Stimulated activated CD8-positive, alpha-beta memory T cell treated with anti-CD3 and anti-CD28 coated beads, Interleukin-2, amount 100 ng/mL, for 48 hours (primary cell): ENCODE results near the gene CHN1.

Source experiments
- DNase-seq, 2 donors: peaks; one replicate each; pipeline ENCODE4 v3.0.0-alpha.2; 2020; ENCODE audit warnings: low read depth in 2 of 2

Gene CHN1

DNA sequence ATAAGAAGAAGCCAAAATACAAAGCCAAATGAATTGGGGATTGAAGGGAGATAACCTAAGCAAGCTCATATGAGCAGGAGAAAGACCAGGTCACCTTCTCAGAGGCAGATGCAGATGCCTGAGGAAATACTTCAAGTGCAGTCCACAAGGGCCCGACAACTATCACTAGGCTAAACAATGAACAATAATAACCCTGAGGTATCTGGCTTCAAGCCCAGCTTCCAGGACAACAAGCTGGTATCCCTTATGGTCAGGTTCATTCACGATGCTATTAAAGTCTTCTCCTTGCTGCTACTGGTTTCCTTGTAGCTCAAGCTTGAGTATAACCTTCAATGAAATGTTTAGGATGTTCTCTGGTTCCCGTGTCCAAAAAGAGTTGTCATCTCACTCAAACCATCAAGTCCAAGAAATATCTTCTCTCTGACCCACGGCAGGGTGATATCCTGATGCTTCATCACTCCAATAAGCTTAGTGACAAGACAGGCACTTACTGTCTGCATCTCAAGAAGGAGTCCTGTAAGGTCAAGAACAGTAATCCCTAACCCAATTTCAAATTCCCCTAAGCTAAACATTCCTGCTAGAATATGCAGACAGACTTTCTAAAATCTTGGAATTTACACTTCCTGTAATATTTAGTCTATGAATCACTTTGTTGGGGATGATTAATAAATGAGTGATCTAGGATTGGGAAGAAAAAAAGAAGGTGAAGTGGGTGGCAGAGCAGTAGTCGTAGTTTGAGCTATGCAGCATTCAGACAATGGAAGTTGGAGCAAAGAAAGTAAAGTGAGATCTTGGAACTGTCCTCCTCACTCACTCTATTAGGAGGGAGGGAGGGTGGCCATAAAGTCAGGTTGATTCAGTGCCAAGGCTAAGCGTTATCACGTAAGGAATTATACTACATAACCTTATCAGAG lies 33.1 kb downstream of the CHN1 start:
- DNase-seq, result no peak

DNA sequence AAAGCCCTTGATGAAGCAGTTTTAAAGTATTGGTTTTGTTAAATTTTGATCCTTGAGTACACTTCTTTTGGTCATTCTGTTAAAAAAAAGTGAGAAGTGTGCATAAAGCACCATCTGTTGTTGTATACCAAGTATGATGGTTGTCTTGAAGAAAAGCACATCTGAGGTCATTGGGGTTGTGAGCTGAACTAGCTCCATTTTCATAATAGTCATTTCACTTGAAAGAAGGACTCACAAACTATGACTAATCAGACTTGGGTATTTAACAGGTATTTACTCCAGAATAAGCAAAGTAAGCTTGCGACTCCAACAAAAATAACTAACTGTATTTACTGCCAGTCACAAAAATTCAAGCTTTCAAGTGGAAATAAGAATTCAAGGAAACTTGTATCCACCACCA lies 35.1 kb downstream of the CHN1 start:
- DNase-seq, result no peak

- DNase-seq, result no peak
Measured at GRCh38 chr2:174969091-174969734, 36.0 kb downstream of the CHN1 start.

- DNase-seq, result no peak
Measured at GRCh38 chr2:174967691-174968260, 37.4 kb downstream of the CHN1 start.

DNA sequence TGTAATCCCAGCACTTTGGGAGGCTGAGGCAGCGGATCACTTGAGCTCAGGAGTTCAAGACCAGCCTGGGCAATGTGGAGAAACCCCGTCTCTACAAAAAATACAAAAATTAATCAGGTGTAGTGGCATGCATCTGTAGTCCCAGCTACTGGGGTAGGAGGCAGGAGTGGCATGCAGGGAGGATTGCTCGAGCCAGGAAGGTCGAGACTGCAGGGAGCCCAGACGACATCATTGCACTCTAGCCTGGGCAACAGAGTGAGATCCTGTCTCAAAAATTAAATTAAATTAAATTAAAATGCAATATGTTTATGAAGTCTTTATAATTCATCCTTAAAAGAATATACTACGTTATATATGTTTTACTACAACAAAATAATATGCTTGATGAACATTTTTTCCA lies 38.1 kb downstream of the CHN1 start:
- no peak for DNase-seq

- no peak for DNase-seq
Measured at GRCh38 chr2:174965992-174966744, 39.0 kb downstream of the CHN1 start.

DNA sequence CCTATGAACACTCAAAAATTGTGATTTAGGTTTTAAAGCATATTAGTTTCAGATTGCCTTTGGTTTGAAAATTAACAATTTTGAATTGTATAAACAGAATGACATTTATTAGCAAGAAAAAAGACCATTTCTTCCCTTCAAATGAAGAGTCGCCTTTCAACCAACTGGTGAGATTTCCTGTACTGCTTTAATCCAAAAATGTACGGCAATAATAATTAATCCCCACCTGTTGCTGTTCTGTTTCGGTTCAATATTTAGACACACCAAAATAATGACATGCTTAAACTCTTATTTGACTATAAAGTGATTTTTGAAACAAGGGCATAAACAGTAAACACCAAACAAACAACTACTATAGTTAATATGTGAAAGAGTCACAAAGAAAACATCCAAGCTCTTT lies 39.6 kb downstream of the CHN1 start:
- DNase-seq, result no peak

- no peak for DNase-seq
Measured at GRCh38 chr2:174964404-174964803, 40.8 kb downstream of the CHN1 start.

DNA sequence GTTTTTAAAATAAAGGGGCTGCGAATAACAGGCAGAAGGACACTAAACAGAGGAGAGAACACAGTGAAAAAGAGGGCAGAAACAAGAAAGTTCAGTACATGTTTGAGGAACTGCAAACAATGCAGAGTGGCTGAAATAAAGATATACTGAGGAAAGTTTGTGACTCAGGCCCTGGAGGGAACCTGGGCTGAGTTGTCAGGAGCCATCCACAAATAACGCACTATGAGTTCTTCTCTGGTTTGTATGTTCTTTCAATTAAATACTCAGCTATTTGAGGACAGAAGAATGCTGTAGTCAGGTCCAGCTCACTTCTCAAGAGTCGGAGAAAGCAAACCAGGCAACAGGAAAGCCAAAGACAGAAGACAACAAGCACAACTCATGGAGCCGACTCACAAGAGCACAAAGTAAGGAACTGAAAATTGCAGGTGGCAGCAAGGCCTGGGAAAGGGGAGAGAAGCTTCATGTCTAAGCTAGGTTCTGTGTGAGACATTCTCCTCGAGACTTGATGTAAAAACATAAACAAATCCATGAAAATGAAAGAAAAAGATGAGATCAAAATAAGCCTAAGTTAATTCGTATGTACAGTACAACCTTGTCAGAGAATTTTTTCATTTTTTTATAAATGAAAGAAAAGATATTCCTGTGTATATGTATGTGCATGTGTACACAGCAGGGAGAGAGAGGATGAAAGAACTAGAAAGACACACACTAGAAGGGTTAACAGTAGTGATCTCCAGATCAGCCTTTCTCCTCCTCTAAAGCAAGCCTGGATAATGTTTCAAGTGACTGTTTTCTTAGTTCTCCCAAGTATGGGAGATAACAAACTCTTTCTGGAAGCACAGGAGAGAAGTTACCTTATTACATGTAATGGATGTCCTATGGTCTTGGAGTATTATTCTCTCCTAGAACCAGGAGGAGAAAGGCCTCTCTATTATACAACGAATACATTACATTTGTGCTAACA lies 41.5 kb downstream of the CHN1 start:
- no peak for DNase-seq

GRCh38 chr2:174959787-174960186 lies 45.4 kb downstream of the CHN1 start:
- no peak for DNase-seq

DNA sequence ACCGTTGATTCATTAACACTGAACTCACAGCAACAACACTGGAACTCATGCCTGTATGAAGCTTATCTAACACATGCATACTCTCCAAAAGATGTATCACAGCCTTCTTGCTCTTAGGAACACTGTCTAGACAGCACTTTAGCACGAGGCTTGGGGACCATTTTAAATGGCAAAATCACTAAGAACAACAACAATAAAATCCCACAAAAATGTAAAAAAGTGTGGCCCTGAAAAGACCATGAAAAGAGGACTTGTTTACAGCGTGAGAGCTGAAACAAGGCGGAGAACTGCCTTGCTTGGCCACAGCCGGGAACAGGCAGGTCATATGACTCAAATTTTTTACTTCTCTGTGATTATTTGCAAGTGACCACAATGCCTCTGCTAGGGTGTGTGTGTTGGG lies 48.1 kb downstream of the CHN1 start:
- DNase-seq, result no peak

GRCh38 chr2:174952607-174953006 lies 52.6 kb downstream of the CHN1 start:
- no peak for DNase-seq

DNA sequence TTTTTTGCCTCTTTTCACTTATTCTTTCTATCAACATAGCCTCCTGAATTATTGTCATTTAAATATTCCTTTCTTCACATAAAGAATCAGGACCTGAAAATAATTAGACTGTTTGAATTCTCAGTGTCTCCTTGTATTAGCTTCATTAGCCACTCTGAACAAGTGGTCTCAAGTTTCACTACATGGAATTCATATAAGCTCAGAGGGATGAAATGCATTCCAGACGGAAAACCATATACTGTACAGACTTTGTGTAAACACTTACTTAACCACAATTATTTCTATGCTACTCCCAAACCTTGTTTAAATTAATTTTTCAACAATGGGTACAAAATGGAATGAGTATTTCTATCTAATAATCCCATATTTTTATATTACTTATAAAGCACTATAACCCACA lies 53.4 kb downstream of the CHN1 start:
- DNase-seq, result no peak

DNA sequence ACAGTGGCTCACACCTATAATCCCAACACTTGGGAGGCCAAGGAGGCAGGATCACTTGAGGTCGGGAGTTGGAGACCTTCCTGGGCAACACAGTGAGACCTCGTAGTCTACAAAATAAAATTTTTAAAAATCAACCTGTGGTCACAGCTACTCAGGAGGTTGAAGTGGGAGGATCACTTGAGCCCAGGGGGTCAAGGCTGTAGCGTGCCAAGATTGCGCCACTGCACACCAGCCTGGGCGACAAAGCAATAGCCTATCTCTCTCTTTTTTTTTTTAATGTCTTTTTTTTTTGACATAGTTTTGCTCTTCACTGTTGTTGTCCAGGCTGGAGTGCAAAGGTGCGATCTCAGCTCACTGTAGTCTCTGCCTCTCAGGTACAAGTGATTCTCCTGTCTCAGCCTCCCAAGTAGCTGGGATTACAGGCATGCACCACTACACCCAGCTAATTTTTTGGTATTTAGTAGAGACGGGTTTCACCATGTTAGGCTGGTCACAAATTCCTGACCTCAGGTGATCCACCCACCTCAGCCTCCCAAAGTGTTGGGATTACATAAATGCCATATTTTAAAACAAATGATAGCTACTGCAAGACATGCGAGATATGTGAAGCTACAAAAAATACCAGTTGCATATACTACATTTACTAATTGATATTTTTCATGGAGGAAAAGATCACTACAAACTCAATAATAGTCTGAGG lies 55.0 kb downstream of the CHN1 start:
- no peak for DNase-seq

GRCh38 chr2:174945601-174946260 lies 59.5 kb downstream of the CHN1 start:
- no peak for DNase-seq

DNA sequence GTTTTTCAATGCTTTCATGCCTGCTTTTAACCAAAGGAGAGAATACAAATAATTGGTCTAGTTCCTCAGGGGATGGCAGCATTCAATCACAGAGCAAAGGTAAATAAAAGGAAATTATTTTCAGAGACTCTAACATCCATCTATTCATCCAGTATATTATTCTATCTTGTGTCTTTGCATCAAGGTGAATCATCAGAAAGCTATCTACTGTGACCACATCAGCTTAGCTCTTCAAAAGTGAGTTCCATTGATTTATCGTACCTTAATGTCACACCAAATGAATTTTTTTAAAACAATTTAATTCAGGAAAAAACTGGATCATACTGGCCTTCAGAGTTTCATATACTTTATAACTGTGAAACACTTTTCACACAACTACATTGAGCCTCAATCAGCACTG lies 66.1 kb downstream of the CHN1 start:
- no peak for DNase-seq

GRCh38 chr2:174931724-174932123 lies 73.5 kb downstream of the CHN1 start:
- no peak for DNase-seq

- DNase-seq, result no peak
Measured at GRCh38 chr2:174929786-174930185, 75.4 kb downstream of the CHN1 start.

- no peak for DNase-seq
Measured at GRCh38 chr2:174925046-174925784, 80.0 kb downstream of the CHN1 start.
